Tibial nerve (tissue), 4 donors: ENCODE data around the gene ADGRG7. TPM values are rescaled to one million over a fixed set of nuclear protein-coding genes. Genes with fewer than 3 reads are reported as not detected.
"Not testable (repeated sequence)": the region's sequence is repeated elsewhere in the genome, so short reads cannot be mapped to it uniquely, and the experiment has no call there.

Source experiments
- DNase-seq, 2 donors: peaks; one replicate each; pipeline ENCODE4 v3.0.0-alpha.2; 2019; ENCODE audit warnings: low spot score in 2 of 2
- H3K27ac ChIP-seq, 4 donors: fragments of 200-600 bp; sonication (generic) in 3 of 4; one replicate each; pipeline ENCODE4 v1.5.1; 2017 to 2019; ENCODE audit warnings: mild to moderate bottlenecking in 1 of 4
- H3K27me3 ChIP-seq, 2 donors: fragments of 200-600 bp; sonication (generic) in 1 of 2; one replicate each; pipeline versions ENCODE4 v1.5.1 to v1.6.0; 2017 to 2019
- H3K36me3 ChIP-seq, 3 donors: fragments of 200-600 bp; sonication (generic); one replicate each; pipeline ENCODE4 v1.5.1; 2018 to 2019
- H3K4me1 ChIP-seq, 4 donors: fragments of 200-600 bp; sonication (generic) in 3 of 4; one replicate each; pipeline ENCODE4 v1.5.1; 2017 to 2019
- H3K4me3 ChIP-seq, 4 donors: fragments of 200-600 bp; sonication (generic) in 3 of 4; one replicate each; pipeline ENCODE4 v1.5.1; 2017 to 2019; ENCODE audit warnings: mild to moderate bottlenecking in 1 of 4, moderate library complexity in 1 of 4
- H3K9me3 ChIP-seq, 4 donors: fragments of 200-600 bp; sonication (generic) in 3 of 4; one replicate each; pipeline ENCODE4 v1.5.1; 2017 to 2019
- EP300 ChIP-seq, 2 donors: sonication (generic); formaldehyde crosslinking; IDR thresholded peaks; one replicate each; pipeline ENCODE4 v1.6.1; 2017; ENCODE audit warnings: antibody characterized with exemption in 2 of 2, mild to moderate bottlenecking in 1 of 2
- POLR2A ChIP-seq, 2 donors: fragments of 450-650 bp; IDR thresholded peaks; one replicate each; pipeline ENCODE4 v1.6.1; 2017; ENCODE audit warnings: antibody characterized with exemption in 2 of 2, mild to moderate bottlenecking in 2 of 2, moderate library complexity in 2 of 2
- WGBS, 2 donors: methylation state at CpG; one replicate each; pipeline ENCODE4 v1.1.5; 2018; 5-methylcytosine and 5-hydroxymethylcytosine counted together
- total RNA-seq, 4 donors: library from RNA; depleted of rRNA; stranded (reverse); fragments of >200 nt; gene quantifications; one replicate each; pipeline ENCODE4 v1.1.0, GENCODE V29; 2016
- TF ChIP-seq, protein P1 (sequence below), 5 experiments: fragments of 200-600 bp in 3 of 5; fragments of 450-650 bp in 2 of 5; sonication (generic) in 3 of 5; IDR thresholded peaks; one replicate each; pipeline ENCODE4 v1.5.1; 2016 to 2019; ENCODE audit warnings: antibody characterized with exemption in 5 of 5, mild to moderate bottlenecking in 3 of 5, moderate library complexity in 2 of 5

ADGRG7 gene
- total RNA-seq, 4 donors from 2014 or later = 0.42 TPM; not detected in 3

DNA sequence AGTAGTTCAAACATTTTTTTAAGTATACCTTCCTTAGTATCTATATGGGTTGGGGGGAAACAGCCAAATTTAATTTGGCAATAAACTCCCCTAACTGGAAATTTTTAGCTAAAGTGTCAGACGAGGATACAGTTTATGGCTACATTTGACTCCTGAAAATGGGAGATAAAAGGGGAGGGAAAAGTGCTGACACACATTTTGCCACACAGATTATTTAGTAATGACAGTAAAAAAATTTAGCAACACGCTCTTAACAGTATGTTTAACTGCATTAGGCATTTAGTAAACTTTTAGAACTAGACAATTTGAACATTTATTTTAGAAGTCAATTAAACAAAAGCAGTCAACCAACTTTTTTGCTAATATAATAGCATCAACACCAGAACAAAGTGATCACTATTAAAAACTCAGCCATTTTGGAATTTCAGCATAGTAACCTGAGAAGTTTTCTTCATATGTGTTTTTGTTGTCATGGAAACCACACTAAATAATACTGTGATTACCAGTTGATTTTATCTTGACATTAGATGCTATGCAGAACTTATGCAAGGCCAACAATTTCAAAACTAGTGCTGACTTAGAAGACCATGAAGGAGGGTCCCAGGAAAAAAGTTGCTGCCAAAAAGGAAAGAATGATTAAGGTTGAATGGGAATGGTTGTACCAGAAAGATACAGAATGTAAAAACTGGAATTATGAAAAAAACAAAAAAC is 52.9 kb downstream of the ADGRG7 start:
- TF ChIP-seq, protein P1, sequence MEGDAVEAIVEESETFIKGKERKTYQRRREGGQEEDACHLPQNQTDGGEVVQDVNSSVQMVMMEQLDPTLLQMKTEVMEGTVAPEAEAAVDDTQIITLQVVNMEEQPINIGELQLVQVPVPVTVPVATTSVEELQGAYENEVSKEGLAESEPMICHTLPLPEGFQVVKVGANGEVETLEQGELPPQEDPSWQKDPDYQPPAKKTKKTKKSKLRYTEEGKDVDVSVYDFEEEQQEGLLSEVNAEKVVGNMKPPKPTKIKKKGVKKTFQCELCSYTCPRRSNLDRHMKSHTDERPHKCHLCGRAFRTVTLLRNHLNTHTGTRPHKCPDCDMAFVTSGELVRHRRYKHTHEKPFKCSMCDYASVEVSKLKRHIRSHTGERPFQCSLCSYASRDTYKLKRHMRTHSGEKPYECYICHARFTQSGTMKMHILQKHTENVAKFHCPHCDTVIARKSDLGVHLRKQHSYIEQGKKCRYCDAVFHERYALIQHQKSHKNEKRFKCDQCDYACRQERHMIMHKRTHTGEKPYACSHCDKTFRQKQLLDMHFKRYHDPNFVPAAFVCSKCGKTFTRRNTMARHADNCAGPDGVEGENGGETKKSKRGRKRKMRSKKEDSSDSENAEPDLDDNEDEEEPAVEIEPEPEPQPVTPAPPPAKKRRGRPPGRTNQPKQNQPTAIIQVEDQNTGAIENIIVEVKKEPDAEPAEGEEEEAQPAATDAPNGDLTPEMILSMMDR (IDR thresholded peaks at IDR 0.05) = no peak
- no peak for TF ChIP-seq EP300 (IDR thresholded peaks at IDR 0.05)
- no peak for TF ChIP-seq POLR2A (IDR thresholded peaks at IDR 0.05)
- Histone ChIP-seq H3K36me3 (no peaks in the 10 kb centered on the region), H3K4me1 (no peaks in the 10 kb centered on the region), H3K27me3 (no peaks in the 10 kb centered on the region), H3K27ac (no peak overlapping the region), H3K9me3 (peaks cover 0 to under 1% (median 0%) of the 10 kb centered on the region in 4 donors), H3K4me3 (no peak overlapping the region)
- 72 to 76% methylated on average over 2 of the region's 2 CpGs for WGBS, 2 donors
- no peak for DNase-seq

DNA sequence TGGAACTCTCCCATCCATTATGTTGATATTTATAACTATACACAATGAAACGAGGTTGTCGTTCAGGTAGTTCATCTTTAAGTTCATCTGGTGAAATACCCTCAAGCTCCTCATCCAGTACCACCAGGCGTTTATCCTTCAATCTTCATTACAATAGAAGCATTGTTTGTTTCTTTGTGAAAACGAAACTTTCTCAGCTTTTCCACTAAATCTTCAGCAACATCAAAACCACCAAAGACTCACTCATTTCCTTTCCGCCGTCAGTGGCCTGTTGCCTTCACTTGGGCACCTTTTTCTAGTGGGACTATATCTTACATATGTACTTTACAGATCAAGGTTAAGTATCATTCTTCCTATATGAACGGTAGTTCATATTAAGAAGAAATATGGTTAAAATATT is 55.8 kb downstream of the ADGRG7 start:
- Histone ChIP-seq H3K36me3 (no peaks in the 10 kb centered on the region), H3K4me1 (no peaks in the 10 kb centered on the region), H3K27me3 (no peaks in the 10 kb centered on the region), H3K27ac (no peak overlapping the region), H3K4me3 (no peak overlapping the region), H3K9me3 (peaks cover 0 to 8% (median 0%) of the 10 kb centered on the region in 4 donors)
- TF ChIP-seq EP300 (IDR thresholded peaks at IDR 0.05) (no peak), POLR2A (IDR thresholded peaks at IDR 0.05) (no peak)
- TF ChIP-seq, protein P1 (IDR thresholded peaks at IDR 0.05) = no peak
- 39 to 41% methylated on average over 7 of the region's 7 CpGs for WGBS, 2 donors
- DNase-seq = no peak

DNA sequence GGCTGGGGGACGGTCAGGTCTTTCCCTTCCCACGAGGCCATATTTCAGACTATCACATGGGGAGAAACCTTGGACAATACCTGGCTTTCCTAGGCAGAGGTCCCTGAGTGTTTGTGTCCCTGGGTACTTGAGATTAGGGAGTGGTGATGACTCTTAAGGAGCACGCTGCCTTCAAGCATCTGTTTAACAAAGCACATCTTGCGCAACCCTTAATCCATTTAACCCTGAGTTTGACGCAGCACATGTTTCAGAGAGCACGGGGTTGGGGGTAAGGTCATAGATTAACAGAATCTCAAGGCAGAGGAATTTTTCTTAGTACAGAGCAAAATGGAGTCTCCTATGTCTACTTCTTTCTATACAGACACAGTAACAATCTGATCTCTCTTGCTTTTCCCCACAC is 57.3 kb downstream of the ADGRG7 start:
- not testable (repeated sequence) for H3K4me1 ChIP-seq, DNase-seq
- 66 to 67% methylated on average over 4 to 6 of the region's 6 CpGs for WGBS, 2 donors

DNA sequence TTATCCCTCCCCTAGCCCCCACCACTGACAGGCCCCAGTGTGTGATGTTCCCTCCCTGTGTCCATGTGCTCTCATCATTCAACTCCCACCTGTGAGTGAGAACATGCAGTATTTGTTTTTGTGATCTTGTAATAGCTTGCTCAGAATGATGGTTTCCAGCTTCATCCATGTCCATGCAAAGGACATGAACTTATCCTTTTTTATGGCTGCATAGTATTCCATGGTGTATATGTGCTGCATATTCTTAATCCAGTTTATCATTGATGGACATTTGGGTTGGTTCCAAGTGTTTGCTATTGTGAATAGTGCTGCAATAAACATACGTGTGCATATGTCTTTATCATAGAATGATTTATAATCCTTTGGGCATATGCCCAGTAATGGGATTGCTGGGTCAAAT is 57.9 kb downstream of the ADGRG7 start:
- DNase-seq, H3K27me3 ChIP-seq, H3K36me3 ChIP-seq, H3K4me3 ChIP-seq, H3K27ac ChIP-seq, H3K4me1 ChIP-seq: not testable (repeated sequence)
- peaks cover 0 to 18% (median 0%) of the 10 kb centered on the region in 4 donors for H3K9me3 ChIP-seq
- 73 to 83% methylated on average over 1 of the region's 1 CpG for WGBS, 2 donors

More for the DNA sequence above, 57.3 kb downstream of the ADGRG7 start:
- not testable (repeated sequence) for H3K27me3 ChIP-seq, H3K27ac ChIP-seq, H3K4me3 ChIP-seq, H3K36me3 ChIP-seq
- peaks cover 0 to 18% (median 0%) of the 10 kb centered on the region in 4 donors for H3K9me3 ChIP-seq

DNA sequence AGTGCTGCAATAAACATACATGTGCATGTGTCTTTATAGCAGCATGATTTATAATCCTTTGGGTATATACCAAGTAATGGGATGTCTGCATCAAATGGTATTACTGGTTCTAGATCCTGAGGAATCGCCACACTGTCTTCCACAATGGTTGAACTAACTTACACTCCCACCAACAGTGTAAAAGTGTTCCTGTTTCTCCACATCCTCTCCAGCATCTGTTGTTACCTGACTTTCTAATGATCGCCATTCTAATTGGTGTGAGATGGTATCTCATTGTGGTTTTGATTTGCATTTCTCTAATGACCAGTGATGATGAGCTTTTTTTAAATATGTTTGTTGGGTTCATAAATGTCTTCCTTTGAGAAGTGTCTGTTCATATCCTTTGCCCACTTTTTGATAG is 61.6 kb downstream of the ADGRG7 start:
- H3K9me3 ChIP-seq = peaks cover 0 to 18% (median 0%) of the 10 kb centered on the region in 4 donors
- not testable (repeated sequence) for H3K4me1 ChIP-seq, H3K27me3 ChIP-seq, H3K4me3 ChIP-seq, DNase-seq, H3K36me3 ChIP-seq, H3K27ac ChIP-seq
- WGBS, 2 donors = 90 to 95% methylated on average over 2 of the region's 2 CpGs

DNA sequence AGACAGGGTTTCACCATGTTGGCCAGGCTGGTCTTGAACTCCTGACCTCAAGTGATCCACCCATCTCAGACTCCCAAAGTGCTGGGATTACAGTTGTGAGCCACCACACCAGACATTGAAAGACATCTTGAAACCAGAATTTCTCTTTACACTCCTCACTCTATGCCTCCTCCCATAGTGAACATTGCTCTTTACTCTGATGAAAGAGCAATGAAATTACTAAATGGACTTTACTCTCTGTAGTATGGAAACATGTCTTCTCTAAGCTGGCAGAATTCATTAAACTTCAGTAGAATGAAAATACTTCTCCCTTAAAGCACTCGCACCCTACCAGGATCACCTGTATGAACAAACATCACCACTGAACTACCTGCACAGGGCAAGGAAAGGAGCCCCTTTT is 72.1 kb downstream of the ADGRG7 start:
- Histone ChIP-seq H3K4me1 (no peaks in the 10 kb centered on the region), H3K9me3 (peaks cover 0 to 4% (median 0%) of the 10 kb centered on the region in 4 donors), H3K36me3 (no peaks in the 10 kb centered on the region), H3K27ac (no peak overlapping the region), H3K27me3 (no peaks in the 10 kb centered on the region), H3K4me3 (no peak overlapping the region)
- WGBS, 2 donors = 94 to 96% methylated on average over 1 of the region's 1 CpG
- TF ChIP-seq, protein P1 (IDR thresholded peaks at IDR 0.05) = no peak
- TF ChIP-seq EP300 (IDR thresholded peaks at IDR 0.05) (no peak), POLR2A (IDR thresholded peaks at IDR 0.05) (no peak)
- no peak for DNase-seq
